GM18861 (cell line): ENCODE results near the gene SLC66A1.

Experiments
- ATAC-seq: cut with Tn5 transposase; IDR thresholded peaks from one replicate; pipeline ENCODE4 v1.9.1; 2021; ENCODE audit not compliant: unreplicated experiment

The SLC66A1 gene

GRCh38 chr1:19375631-19376400, 63.7 kb downstream of the SLC66A1 start:
- no peak for ATAC-seq

DNA sequence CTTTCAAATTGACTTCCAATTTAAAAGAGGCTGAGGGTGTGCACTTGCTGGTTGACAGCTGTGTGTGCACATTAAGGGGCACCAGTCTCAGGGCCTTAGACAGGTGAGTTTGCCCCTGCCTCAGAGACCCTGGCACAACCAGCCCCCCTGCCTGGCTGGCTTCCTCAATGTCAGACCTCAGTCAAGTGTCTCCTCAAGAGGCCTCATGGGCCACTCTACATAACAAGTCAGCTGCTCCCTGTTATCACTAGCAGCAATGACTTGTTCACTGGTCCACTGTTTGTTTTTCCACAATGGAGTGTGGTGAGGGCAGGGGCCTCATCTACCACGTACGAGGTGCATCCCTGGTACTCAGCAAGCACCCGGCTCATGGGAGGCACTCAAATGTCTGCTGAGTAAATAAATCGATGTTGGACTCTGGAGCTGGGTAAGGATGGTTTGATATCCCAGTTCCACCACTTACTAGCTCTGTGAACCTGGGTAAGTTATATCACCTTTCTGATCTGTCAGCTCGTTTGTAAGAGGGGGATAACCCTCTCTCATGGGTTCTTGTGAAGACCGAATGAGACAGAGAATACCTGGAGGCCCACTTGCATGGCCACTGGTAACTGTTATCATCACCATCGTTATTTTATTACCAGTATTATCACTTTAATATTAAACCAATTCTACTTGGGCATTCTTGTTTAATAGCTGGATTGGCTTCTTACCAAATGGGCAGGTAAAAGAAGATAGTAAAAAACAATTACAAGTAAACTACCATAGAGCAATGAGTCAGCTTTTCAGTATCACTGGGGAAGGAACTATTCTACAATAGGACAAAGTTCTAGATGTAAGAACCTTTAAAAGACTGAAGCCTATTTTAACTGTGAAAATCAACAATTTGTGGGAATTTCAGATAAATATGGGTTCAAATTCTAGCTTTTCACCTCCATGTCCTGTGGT, 64.6 kb downstream of the SLC66A1 start:
- no peak for ATAC-seq

GRCh38 chr1:19377812-19378718, 65.9 kb downstream of the SLC66A1 start:
- no peak for ATAC-seq
